NB4 (cell line): ENCODE data around the gene RAB11FIP2.

Experiments used
- CTCF ChIP-seq: IDR thresholded peaks from one replicate; pipeline ENCODE4 v1.5.1; 2012; ENCODE audit warnings: low read depth, low read length
- MAX ChIP-seq: IDR thresholded peaks from 2 replicates; pipeline ENCODE4 v1.6.1; 2011; ENCODE audit warnings: low read depth, low read length
- MYC ChIP-seq: IDR thresholded peaks from 2 replicates; pipeline ENCODE4 v1.6.1; 2011; ENCODE audit warnings: low read depth, low read length
- POLR2A ChIP-seq: IDR thresholded peaks from 2 replicates; pipeline ENCODE4 v1.6.1; 2011; ENCODE audit warnings: mild to moderate bottlenecking; ENCODE audit not compliant: insufficient read length; ENCODE audit errors: extremely low read depth

- TF ChIP-seq POLR2A: no peak
- no peak for TF ChIP-seq CTCF
- TF ChIP-seq MAX: no peak
- no peak for TF ChIP-seq MYC
Measured at GRCh38 chr10:117970962-117971361, 75.8 kb downstream of the RAB11FIP2 start.
